ENCODE data around the gene VTA1.

The VTA1 gene

GRCh38 chr6:142193621-142194020 lies 46.6 kb downstream of the VTA1 start:
- H3K4me2 ChIP-seq (ENCODE audit: low read length) = no peak overlapping the region
- no peaks in the 10 kb centered on the region for H3K36me3 ChIP-seq (ENCODE audit: control insufficient read depth, insufficient read depth, low read length)
- H3K56ac ChIP-seq (ENCODE audit: low read length) = no peak overlapping the region
- H3K23ac ChIP-seq (ENCODE audit: low read length) = no peak overlapping the region
- H3K79me2 ChIP-seq (ENCODE audit: control insufficient read depth, insufficient read depth, low read length) = no peaks in the 10 kb centered on the region
- no peak for DNase-seq
- H2AK5ac ChIP-seq (ENCODE audit: low read length) = no peak overlapping the region
- no peak overlapping the region for H3K18ac ChIP-seq (ENCODE audit: low read length)
- H3K4me1 ChIP-seq (ENCODE audit: control insufficient read depth, low read depth, low read length) = no peaks in the 10 kb centered on the region
- H3K4me3 ChIP-seq (ENCODE audit: low read length) = no peak overlapping the region
- no peak overlapping the region for H2BK120ac ChIP-seq (ENCODE audit: low read depth, low read length)
- H2BK15ac ChIP-seq (replicated peaks; ENCODE audit: low read depth) = no peak overlapping the region
- H3K79me1 ChIP-seq (ENCODE audit: low read length) = peaks cover 1% of the 10 kb centered on the region
- H4K8ac ChIP-seq (ENCODE audit: low read depth, low read length) = no peak overlapping the region
- H4K5ac ChIP-seq (ENCODE audit: low read length) = no peak overlapping the region
- H3K27ac ChIP-seq (ENCODE audit: low read depth, low read length) = no peak overlapping the region
- no peaks in the 10 kb centered on the region for H3K27me3 ChIP-seq (ENCODE audit: insufficient read depth, low read length, poor library complexity)
- H3K9ac ChIP-seq (ENCODE audit: low read length) = no peak overlapping the region
- no peak overlapping the region for H3K4ac ChIP-seq (ENCODE audit: low read depth, low read length)
- no peak overlapping the region for H2BK5ac ChIP-seq (ENCODE audit: low read length)

GRCh38 chr6:142195862-142196541 lies 48.9 kb downstream of the VTA1 start:
- H3K36me3 ChIP-seq (ENCODE audit: control insufficient read depth, insufficient read depth, low read length) = no peaks in the 10 kb centered on the region
- H3K27ac ChIP-seq (ENCODE audit: low read depth, low read length) = no peak overlapping the region
- H2BK5ac ChIP-seq (ENCODE audit: low read length) = no peak overlapping the region
- no peak overlapping the region for H4K8ac ChIP-seq (ENCODE audit: low read depth, low read length)
- DNase-seq = no peak
- no CpG with 5 or more reads among the region's 4 CpGs for WGBS (ENCODE audit: extremely low coverage, insufficient coverage, low lambda C conversion rate)
- no peak overlapping the region for H3K56ac ChIP-seq (ENCODE audit: low read length)
- H3K79me2 ChIP-seq (ENCODE audit: control insufficient read depth, insufficient read depth, low read length) = no peaks in the 10 kb centered on the region
- H4K5ac ChIP-seq (ENCODE audit: low read length) = no peak overlapping the region
- peaks cover 1% of the 10 kb centered on the region for H3K79me1 ChIP-seq (ENCODE audit: low read length)
- no peaks in the 10 kb centered on the region for H3K27me3 ChIP-seq (ENCODE audit: insufficient read depth, low read length, poor library complexity)
- H3K9ac ChIP-seq (ENCODE audit: low read length) = no peak overlapping the region
- no peak overlapping the region for H2BK120ac ChIP-seq (ENCODE audit: low read depth, low read length)
- no peak overlapping the region for H2BK15ac ChIP-seq (replicated peaks; ENCODE audit: low read depth)
- H3K4me2 ChIP-seq (ENCODE audit: low read length) = no peak overlapping the region
- no peak overlapping the region for H3K23ac ChIP-seq (ENCODE audit: low read length)
- no peak overlapping the region for H3K4ac ChIP-seq (ENCODE audit: low read depth, low read length)
- no peaks in the 10 kb centered on the region for H3K4me1 ChIP-seq (ENCODE audit: control insufficient read depth, low read depth, low read length)
- H3K18ac ChIP-seq (ENCODE audit: low read length) = no peak overlapping the region
- no peak overlapping the region for H3K4me3 ChIP-seq (ENCODE audit: low read length)
- H2AK5ac ChIP-seq (ENCODE audit: low read length) = no peak overlapping the region

- H2BK120ac ChIP-seq (ENCODE audit: low read depth, low read length) = no peak overlapping the region
- H3K36me3 ChIP-seq (ENCODE audit: control insufficient read depth, insufficient read depth, low read length) = no peaks in the 10 kb centered on the region
- no peak overlapping the region for H4K8ac ChIP-seq (ENCODE audit: low read depth, low read length)
- no peak overlapping the region for H3K27ac ChIP-seq (ENCODE audit: low read depth, low read length)
- H3K79me1 ChIP-seq (ENCODE audit: low read length) = no peaks in the 10 kb centered on the region
- H3K79me2 ChIP-seq (ENCODE audit: control insufficient read depth, insufficient read depth, low read length) = no peaks in the 10 kb centered on the region
- no peak overlapping the region for H2AK5ac ChIP-seq (ENCODE audit: low read length)
- H3K4me3 ChIP-seq (ENCODE audit: low read length) = no peak overlapping the region
- H2BK5ac ChIP-seq (ENCODE audit: low read length) = no peak overlapping the region
- no peak for DNase-seq
- H4K5ac ChIP-seq (ENCODE audit: low read length) = no peak overlapping the region
- no peaks in the 10 kb centered on the region for H3K4me1 ChIP-seq (ENCODE audit: control insufficient read depth, low read depth, low read length)
- H3K18ac ChIP-seq (ENCODE audit: low read length) = no peak overlapping the region
- H3K4ac ChIP-seq (ENCODE audit: low read depth, low read length) = no peak overlapping the region
- H3K23ac ChIP-seq (ENCODE audit: low read length) = no peak overlapping the region
- no peak overlapping the region for H3K56ac ChIP-seq (ENCODE audit: low read length)
- no peak overlapping the region for H3K4me2 ChIP-seq (ENCODE audit: low read length)
- H3K9ac ChIP-seq (ENCODE audit: low read length) = no peak overlapping the region
- no CpG with 5 or more reads among the region's 3 CpGs for WGBS (ENCODE audit: extremely low coverage, insufficient coverage, low lambda C conversion rate)
- no peak overlapping the region for H2BK15ac ChIP-seq (replicated peaks; ENCODE audit: low read depth)
- no peaks in the 10 kb centered on the region for H3K27me3 ChIP-seq (ENCODE audit: insufficient read depth, low read length, poor library complexity)
Measured at GRCh38 chr6:142200846-142201628, 54.0 kb downstream of the VTA1 start.

- H3K4me2 ChIP-seq (ENCODE audit: low read length) = no peak overlapping the region
- H3K23ac ChIP-seq (ENCODE audit: low read length) = no peak overlapping the region
- H3K27me3 ChIP-seq (ENCODE audit: insufficient read depth, low read length, poor library complexity) = no peaks in the 10 kb centered on the region
- whole genome bisulfite sequencing (ENCODE audit: extremely low coverage, insufficient coverage, low lambda C conversion rate) = no CpG with 5 or more reads among the region's 4 CpGs
- no peaks in the 10 kb centered on the region for H3K79me2 ChIP-seq (ENCODE audit: control insufficient read depth, insufficient read depth, low read length)
- no peak overlapping the region for H3K56ac ChIP-seq (ENCODE audit: low read length)
- no peak overlapping the region for H2BK120ac ChIP-seq (ENCODE audit: low read depth, low read length)
- no peak overlapping the region for H2AK5ac ChIP-seq (ENCODE audit: low read length)
- no peak overlapping the region for H3K18ac ChIP-seq (ENCODE audit: low read length)
- H3K4me3 ChIP-seq (ENCODE audit: low read length) = no peak overlapping the region
- no peak overlapping the region for H4K8ac ChIP-seq (ENCODE audit: low read depth, low read length)
- DNase-seq = peak; percentile 82
- H4K5ac ChIP-seq (ENCODE audit: low read length) = no peak overlapping the region
- H3K4ac ChIP-seq (ENCODE audit: low read depth, low read length) = no peak overlapping the region
- no peaks in the 10 kb centered on the region for H3K79me1 ChIP-seq (ENCODE audit: low read length)
- H3K27ac ChIP-seq (ENCODE audit: low read depth, low read length) = no peak overlapping the region
- no peak overlapping the region for H2BK15ac ChIP-seq (replicated peaks; ENCODE audit: low read depth)
- H3K4me1 ChIP-seq (ENCODE audit: control insufficient read depth, low read depth, low read length) = no peaks in the 10 kb centered on the region
- H2BK5ac ChIP-seq (ENCODE audit: low read length) = no peak overlapping the region
- H3K36me3 ChIP-seq (ENCODE audit: control insufficient read depth, insufficient read depth, low read length) = no peaks in the 10 kb centered on the region
- H3K9ac ChIP-seq (ENCODE audit: low read length) = no peak overlapping the region
Measured at GRCh38 chr6:142207265-142207877, 60.3 kb downstream of the VTA1 start.

- Histone ChIP-seq H3K4ac (ENCODE audit: low read depth, low read length) (no peak overlapping the region), H3K36me3 (ENCODE audit: control insufficient read depth, insufficient read depth, low read length) (no peaks in the 10 kb centered on the region), H3K27me3 (ENCODE audit: insufficient read depth, low read length, poor library complexity) (no peaks in the 10 kb centered on the region), H4K8ac (ENCODE audit: low read depth, low read length) (no peak overlapping the region), H3K79me2 (ENCODE audit: control insufficient read depth, insufficient read depth, low read length) (no peaks in the 10 kb centered on the region), H2BK15ac (replicated peaks; ENCODE audit: low read depth) (no peak overlapping the region), H3K23ac (ENCODE audit: low read length) (no peak overlapping the region), H3K4me1 (ENCODE audit: control insufficient read depth, low read depth, low read length) (no peaks in the 10 kb centered on the region), H3K79me1 (ENCODE audit: low read length) (no peaks in the 10 kb centered on the region), H3K27ac (ENCODE audit: low read depth, low read length) (no peak overlapping the region), H2AK5ac (ENCODE audit: low read length) (no peak overlapping the region), H3K4me3 (ENCODE audit: low read length) (no peak overlapping the region), H4K5ac (ENCODE audit: low read length) (no peak overlapping the region), H3K56ac (ENCODE audit: low read length) (no peak overlapping the region), H2BK5ac (ENCODE audit: low read length) (no peak overlapping the region), H3K4me2 (ENCODE audit: low read length) (no peak overlapping the region), H2BK120ac (ENCODE audit: low read depth, low read length) (no peak overlapping the region), H3K18ac (ENCODE audit: low read length) (no peak overlapping the region), H3K9ac (ENCODE audit: low read length) (no peak overlapping the region)
- DNase-seq = no peak
- WGBS (ENCODE audit: extremely low coverage, insufficient coverage, low lambda C conversion rate) = no CpG with 5 or more reads among the region's 4 CpGs
Measured at GRCh38 chr6:142210606-142211005, 63.5 kb downstream of the VTA1 start.

Measured in mesendoderm (in vitro differentiated cells).